Measurements from ENCODE around the gene AFF3.

DNA sequence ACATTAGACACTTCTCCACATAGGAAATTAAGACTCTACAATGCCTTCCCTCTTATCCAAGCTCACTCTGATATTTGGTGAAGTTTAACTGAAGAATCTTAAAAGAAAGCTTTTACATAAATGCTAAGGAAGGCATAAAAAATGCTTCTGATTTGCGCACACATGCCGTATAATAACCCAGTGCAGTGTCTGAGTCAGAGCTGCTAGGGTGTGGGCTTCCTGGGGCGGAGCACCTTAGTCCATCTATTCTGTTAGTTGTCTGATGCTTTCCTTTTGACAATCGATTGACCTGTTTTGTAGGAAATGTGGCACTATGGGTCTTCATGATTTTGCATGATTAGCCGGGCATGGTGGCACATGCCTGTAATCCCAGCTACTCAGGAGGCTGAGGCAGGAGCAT is 231.5 kb downstream of the AFF3 start:
- TF ChIP-seq, protein P1, sequence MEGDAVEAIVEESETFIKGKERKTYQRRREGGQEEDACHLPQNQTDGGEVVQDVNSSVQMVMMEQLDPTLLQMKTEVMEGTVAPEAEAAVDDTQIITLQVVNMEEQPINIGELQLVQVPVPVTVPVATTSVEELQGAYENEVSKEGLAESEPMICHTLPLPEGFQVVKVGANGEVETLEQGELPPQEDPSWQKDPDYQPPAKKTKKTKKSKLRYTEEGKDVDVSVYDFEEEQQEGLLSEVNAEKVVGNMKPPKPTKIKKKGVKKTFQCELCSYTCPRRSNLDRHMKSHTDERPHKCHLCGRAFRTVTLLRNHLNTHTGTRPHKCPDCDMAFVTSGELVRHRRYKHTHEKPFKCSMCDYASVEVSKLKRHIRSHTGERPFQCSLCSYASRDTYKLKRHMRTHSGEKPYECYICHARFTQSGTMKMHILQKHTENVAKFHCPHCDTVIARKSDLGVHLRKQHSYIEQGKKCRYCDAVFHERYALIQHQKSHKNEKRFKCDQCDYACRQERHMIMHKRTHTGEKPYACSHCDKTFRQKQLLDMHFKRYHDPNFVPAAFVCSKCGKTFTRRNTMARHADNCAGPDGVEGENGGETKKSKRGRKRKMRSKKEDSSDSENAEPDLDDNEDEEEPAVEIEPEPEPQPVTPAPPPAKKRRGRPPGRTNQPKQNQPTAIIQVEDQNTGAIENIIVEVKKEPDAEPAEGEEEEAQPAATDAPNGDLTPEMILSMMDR (IDR thresholded peaks at IDR 0.05; ENCODE audit: extremely low read depth in 1 of 2, insufficient read depth in 1 of 2, low read depth in 1 of 2, low read length in 2 of 2): no peak
- TF ChIP-seq EZH2 (IDR thresholded peaks at IDR 0.05; ENCODE audit: borderline replicate concordance, low read depth, low read length, severe bottlenecking) (no peak), POLR2AphosphoS5 (IDR thresholded peaks at IDR 0.05; ENCODE audit: insufficient read depth, low read depth, low read length) (no peak), POLR2A (IDR thresholded peaks at IDR 0.05; ENCODE audit: low read depth, low read length) (no peak), MYC (IDR thresholded peaks at IDR 0.05; ENCODE audit: low read depth, low read length) (no peak), FOS (IDR thresholded peaks at IDR 0.05; ENCODE audit: borderline replicate concordance, insufficient read depth, low read length) (no peak), JUN (IDR thresholded peaks at IDR 0.05; ENCODE audit: borderline replicate concordance, insufficient read depth, insufficient read length, low read depth) (no peak), GATA2 (IDR thresholded peaks at IDR 0.05; ENCODE audit: insufficient read depth, insufficient read length, low read depth, low read length) (no peak)
- TF ChIP-seq, protein P2, sequence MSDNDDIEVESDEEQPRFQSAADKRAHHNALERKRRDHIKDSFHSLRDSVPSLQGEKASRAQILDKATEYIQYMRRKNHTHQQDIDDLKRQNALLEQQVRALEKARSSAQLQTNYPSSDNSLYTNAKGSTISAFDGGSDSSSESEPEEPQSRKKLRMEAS (IDR thresholded peaks at IDR 0.05; ENCODE audit: insufficient read depth, insufficient read length): no peak
